Ishikawa (cell line): Measurements from ENCODE around the gene CEP41.

Source experiments
- CEBPB ChIP-seq: IDR thresholded peaks from 2 replicates; pipeline ENCODE4 v1.6.1; 2012
- CREB1 ChIP-seq: IDR thresholded peaks from 2 replicates; pipeline ENCODE4 v1.6.1; 2012; ENCODE audit warnings: low read depth
- EGR1 ChIP-seq: IDR thresholded peaks from 2 replicates; pipeline ENCODE4 v1.6.1; 2012
- EP300 ChIP-seq: IDR thresholded peaks from 2 replicates; pipeline ENCODE4 v1.6.1; 2012; ENCODE audit warnings: borderline replicate concordance
- FOXM1 ChIP-seq: IDR thresholded peaks from 2 replicates; pipeline ENCODE4 v1.6.1; 2012; ENCODE audit warnings: low read depth, borderline replicate concordance
- NFIC ChIP-seq: IDR thresholded peaks from 2 replicates; pipeline ENCODE4 v1.6.1; 2012
- RAD21 ChIP-seq: IDR thresholded peaks from 2 replicates; pipeline ENCODE4 v1.6.1; 2012; ENCODE audit warnings: low read depth
- REST ChIP-seq: IDR thresholded peaks from 2 replicates; pipeline ENCODE4 v1.6.1; 2012; ENCODE audit warnings: low read depth, mild to moderate bottlenecking
- TAF1 ChIP-seq: IDR thresholded peaks from 2 replicates; pipeline ENCODE4 v1.6.1; 2012; ENCODE audit warnings: low read depth, mild to moderate bottlenecking
- TCF12 ChIP-seq: IDR thresholded peaks from 2 replicates; pipeline ENCODE4 v1.6.1; 2012; ENCODE audit warnings: low read depth
- TEAD4 ChIP-seq: IDR thresholded peaks from 2 replicates; pipeline ENCODE4 v1.6.1; 2012
- USF1 ChIP-seq: IDR thresholded peaks from 2 replicates; pipeline ENCODE4 v1.6.1; 2012
- YY1 ChIP-seq: IDR thresholded peaks from 2 replicates; pipeline ENCODE4 v1.6.1; 2012; ENCODE audit warnings: low read depth
- ZBTB7A ChIP-seq: IDR thresholded peaks from 2 replicates; pipeline ENCODE4 v1.6.1; 2012; ENCODE audit warnings: low read depth
- TF ChIP-seq, protein P1 (sequence below): IDR thresholded peaks from 2 replicates; pipeline ENCODE4 v1.6.1; 2012

Gene CEP41

GRCh38 chr7:130444234-130444633, 3.4 kb upstream of the CEP41 start:
- TF ChIP-seq FOXM1 = no peak
- TF ChIP-seq ZBTB7A = no peak
- TF ChIP-seq TEAD4 = no peak
- no peak for TF ChIP-seq EP300
- no peak for TF ChIP-seq USF1
- TF ChIP-seq REST = no peak
- TF ChIP-seq TCF12 = no peak
- no peak for TF ChIP-seq CREB1
- no peak for TF ChIP-seq RAD21
- TF ChIP-seq CEBPB = no peak
- TF ChIP-seq TAF1 = no peak
- no peak for TF ChIP-seq EGR1
- TF ChIP-seq, protein P1, sequence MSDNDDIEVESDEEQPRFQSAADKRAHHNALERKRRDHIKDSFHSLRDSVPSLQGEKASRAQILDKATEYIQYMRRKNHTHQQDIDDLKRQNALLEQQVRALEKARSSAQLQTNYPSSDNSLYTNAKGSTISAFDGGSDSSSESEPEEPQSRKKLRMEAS = no peak
- no peak for TF ChIP-seq YY1
- no peak for TF ChIP-seq NFIC

DNA sequence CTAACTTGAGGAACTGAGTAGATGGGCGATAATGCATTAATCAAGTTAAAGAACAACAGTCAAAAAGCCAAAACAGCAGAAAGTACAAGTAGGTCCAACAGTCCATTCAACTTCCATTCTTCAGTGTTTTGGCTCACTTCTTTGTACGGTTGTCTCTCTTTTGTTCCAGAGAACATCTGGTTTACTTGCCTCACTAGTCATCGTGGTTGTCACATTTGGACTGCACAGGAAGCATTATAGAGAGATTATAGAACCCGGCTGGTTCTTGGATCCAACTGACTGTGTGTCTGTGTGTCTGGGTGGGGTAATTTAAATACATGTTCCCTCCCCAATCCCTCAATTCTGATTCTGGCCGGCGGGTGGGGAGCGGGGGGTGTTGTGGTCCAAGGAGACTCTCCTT, 1.8 kb upstream of the CEP41 start:
- TF ChIP-seq CREB1 (no peak), TCF12 (no peak), REST (no peak), TAF1 (no peak), RAD21 (no peak)
- TF ChIP-seq, protein P1 = no peak

- TF ChIP-seq YY1 = no peak
- TF ChIP-seq EGR1 = no peak
- TF ChIP-seq TEAD4 = no peak
- TF ChIP-seq FOXM1 = 0 out of 2 replicates have a peak, but pooled peaks have one; percentile 5
These were observed 623 bp upstream of the CEP41 start for GRCh38 chr7:130441408-130441869.

DNA sequence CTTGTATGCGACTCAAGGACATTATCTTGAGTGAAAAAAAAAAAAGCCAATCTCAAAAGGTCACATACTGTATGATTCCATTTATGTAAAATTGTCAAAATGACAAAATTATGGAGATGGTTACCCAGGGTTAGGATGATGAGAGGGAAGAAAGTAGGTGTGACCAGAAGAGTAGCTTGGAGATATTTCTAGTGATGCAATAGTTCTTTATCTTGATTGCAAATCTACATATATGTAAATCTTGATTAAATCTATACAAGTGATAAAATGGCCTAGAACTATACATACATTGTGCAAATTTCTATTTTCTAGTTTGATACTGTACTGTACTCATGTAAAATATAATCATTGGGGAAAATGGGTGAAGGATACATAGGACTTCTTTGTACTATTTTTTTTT, 4.6 kb downstream of the CEP41 start:
- no peak for TF ChIP-seq USF1
- TF ChIP-seq, protein P1 = no peak
- TF ChIP-seq YY1 = no peak

GRCh38 chr7:130435311-130435854, 5.4 kb downstream of the CEP41 start:
- TF ChIP-seq TEAD4 (no peak), CEBPB (no peak), YY1 (no peak), EP300 (no peak), TAF1 (no peak), USF1 (no peak), ZBTB7A (no peak), RAD21 (no peak), NFIC (no peak), REST (no peak), FOXM1 (no peak)
- TF ChIP-seq, protein P1 = no peak
